Neutrophil (primary cell): ENCODE results near the gene ORAI1.
A peak's percentile ranks its signal among the peaks of the same experiment; 100 is the strongest.
"Not testable (repeated sequence)": the region's sequence is repeated elsewhere in the genome, so short reads cannot be mapped to it uniquely, and the experiment has no call there.

ENCODE experiments used
- H3K27ac ChIP-seq: fragments of 200-600 bp; sonication (generic); 2 replicates; pipeline ENCODE4 v1.5.1; 2016; ENCODE audit warnings: mild to moderate bottlenecking, moderate library complexity
- H3K27me3 ChIP-seq: fragments of 200-600 bp; sonication (generic); 2 replicates; pipeline ENCODE4 v1.6.0; 2016; ENCODE audit warnings: mild to moderate bottlenecking
- H3K36me3 ChIP-seq: fragments of 200-600 bp; sonication (generic); 2 replicates; pipeline ENCODE4 v1.5.1; 2017
- H3K4me1 ChIP-seq, 2 experiments: fragments of 200-600 bp in 1 of 2; sonication (generic) in 1 of 2; 1 replicate in 1 of 2; 2 replicates in 1 of 2; pipeline versions ENCODE4 v1.5.1 to v1.6.1; 2013 to 2016; ENCODE audit warnings: low read depth in 1 of 2, low read length in 1 of 2, mild to moderate bottlenecking in 1 of 2, moderate library complexity in 1 of 2; ENCODE audit not compliant: control insufficient read depth in 1 of 2, insufficient read depth in 1 of 2
- H3K4me3 ChIP-seq, 2 experiments: fragments of 200-600 bp in 1 of 2; sonication (generic) in 1 of 2; 1 replicate in 1 of 2; 2 replicates in 1 of 2; pipeline ENCODE4 v1.5.1; 2013 to 2016; ENCODE audit warnings: low read depth in 1 of 2, low read length in 1 of 2, mild to moderate bottlenecking in 1 of 2, moderate library complexity in 1 of 2
- H3K9me3 ChIP-seq: fragments of 200-600 bp; sonication (generic); 2 replicates; pipeline ENCODE4 v1.5.1; 2016
- CTCF ChIP-seq: fragments of 200-600 bp; sonication (generic); IDR thresholded peaks from 2 replicates; pipeline ENCODE4 v1.5.1; 2016; ENCODE audit warnings: antibody characterized with exemption

ORAI1 gene

GRCh38 chr12:121652767-121653497 lies 26.6 kb downstream of the ORAI1 start:
- Histone ChIP-seq H3K4me1 (peaks cover 38 to 49% of the 10 kb centered on the region in 2 experiments), H3K9me3 (no peaks in the 10 kb centered on the region), H3K4me3 (no peak overlapping the region), H3K27ac (peak overlapping the region; percentile 18), H3K27me3 (no peaks in the 10 kb centered on the region), H3K36me3 (no peaks in the 10 kb centered on the region)
- no peak for TF ChIP-seq CTCF

- Histone ChIP-seq H3K4me1 (peaks cover 41 to 57% of the 10 kb centered on the region in 2 experiments), H3K36me3 (no peaks in the 10 kb centered on the region), H3K27me3 (no peaks in the 10 kb centered on the region), H3K4me3 (no peak overlapping the region), H3K9me3 (no peaks in the 10 kb centered on the region), H3K27ac (no peak overlapping the region)
- TF ChIP-seq CTCF = no peak
Observed at GRCh38 chr12:121653999-121654398, 27.7 kb downstream of the ORAI1 start.

GRCh38 chr12:121656122-121656521 lies 29.8 kb downstream of the ORAI1 start:
- TF ChIP-seq CTCF = no peak
- H3K36me3 ChIP-seq = no peaks in the 10 kb centered on the region

GRCh38 chr12:121657305-121658008 lies 31.1 kb downstream of the ORAI1 start:
- TF ChIP-seq CTCF = no peak
- Histone ChIP-seq H3K4me3 (no peak overlapping the region), H3K27me3 (no peaks in the 10 kb centered on the region), H3K4me1 (peaks cover 41 to 59% of the 10 kb centered on the region in 2 experiments), H3K36me3 (no peaks in the 10 kb centered on the region), H3K9me3 (no peaks in the 10 kb centered on the region), H3K27ac (peak overlapping the region; percentile 90)

More at GRCh38 chr12:121656122-121656521, 29.8 kb downstream of the ORAI1 start:
- peaks cover 36 to 58% of the 10 kb centered on the region in 2 experiments for H3K4me1 ChIP-seq
- H3K27ac ChIP-seq = no peak overlapping the region
- no peak overlapping the region for H3K4me3 ChIP-seq
- H3K9me3 ChIP-seq = no peaks in the 10 kb centered on the region
- no peaks in the 10 kb centered on the region for H3K27me3 ChIP-seq

GRCh38 chr12:121661353-121662105 lies 35.2 kb downstream of the ORAI1 start:
- not testable (repeated sequence) for H3K9me3 ChIP-seq, H3K4me3 ChIP-seq, H3K36me3 ChIP-seq, H3K27me3 ChIP-seq
- peaks cover 68 to 77% of the 10 kb centered on the region in 2 experiments for H3K4me1 ChIP-seq
- H3K27ac ChIP-seq = peak overlapping the region; percentile 63

GRCh38 chr12:121663610-121663929 lies 37.2 kb downstream of the ORAI1 start:
- Histone ChIP-seq H3K4me3 (peak overlapping the region; percentile 77 to 87), H3K27ac (peak overlapping the region; percentile 95), H3K27me3 (no peaks in the 10 kb centered on the region), H3K4me1 (peaks cover 65 to 70% of the 10 kb centered on the region in 2 experiments), H3K36me3 (no peaks in the 10 kb centered on the region), H3K9me3 (no peaks in the 10 kb centered on the region)
- TF ChIP-seq CTCF = no peak

- not testable (repeated sequence) for H3K4me3 ChIP-seq, H3K9me3 ChIP-seq, H3K36me3 ChIP-seq, H3K27ac ChIP-seq, H3K27me3 ChIP-seq
- H3K4me1 ChIP-seq = peaks cover 45% of the 10 kb centered on the region in 2 experiments
Observed at GRCh38 chr12:121666829-121667228, 40.5 kb downstream of the ORAI1 start.
